AG09309 (cell line): Measurements from ENCODE around the gene HSF2.

ENCODE experiments used
- DNase-seq: peaks from one replicate; pipeline ENCODE4 v3.0.0-alpha.2; 2010; ENCODE audit warnings: low read depth
- H3K4me3 ChIP-seq: 2 replicates; pipeline ENCODE4 v1.5.1; 2011; ENCODE audit warnings: mild to moderate bottlenecking, low read depth, low read length, moderate library complexity; ENCODE audit not compliant: control insufficient read depth
- CTCF ChIP-seq: IDR thresholded peaks from 2 replicates; pipeline ENCODE4 v1.5.1; 2011; ENCODE audit warnings: mild to moderate bottlenecking, low read depth, low read length, inconsistent platforms; ENCODE audit not compliant: insufficient read depth, control insufficient read depth; ENCODE audit errors: missing control alignments

Gene HSF2

GRCh38 chr6:122381494-122382265, 17.8 kb upstream of the HSF2 start:
- no peak overlapping the region for H3K4me3 ChIP-seq
- DNase-seq = peak; percentile 44
- peak; percentile 79 for TF ChIP-seq CTCF

- DNase-seq = no peak
- TF ChIP-seq CTCF = no peak
- H3K4me3 ChIP-seq = no peak overlapping the region
Observed at GRCh38 chr6:122385857-122386612, 13.4 kb upstream of the HSF2 start.

GRCh38 chr6:122388945-122389344, 10.5 kb upstream of the HSF2 start:
- no peak for TF ChIP-seq CTCF
- H3K4me3 ChIP-seq = no peak overlapping the region
- no peak for DNase-seq

- no peak for TF ChIP-seq CTCF
- no peak overlapping the region for H3K4me3 ChIP-seq
- DNase-seq = no peak
Observed at GRCh38 chr6:122389704-122390372, 9.6 kb upstream of the HSF2 start.

GRCh38 chr6:122392564-122393350, 6.7 kb upstream of the HSF2 start:
- no peak overlapping the region for H3K4me3 ChIP-seq
- no peak for DNase-seq
- no peak for TF ChIP-seq CTCF

- TF ChIP-seq CTCF = no peak
- H3K4me3 ChIP-seq = no peak overlapping the region
- no peak for DNase-seq
Observed at GRCh38 chr6:122393351-122393896, 6.0 kb upstream of the HSF2 start.
